H1 (cell line): ENCODE data around the gene FBP1. TPM values are rescaled to one million over a fixed set of nuclear protein-coding genes. Genes with fewer than 3 reads are reported as not detected.

ENCODE experiments used
- CTCF ChIA-PET: fragments of 300-600 bp; sonication (Branson Sonifier 250); formaldehyde crosslinking; loops from one replicate; lab custom pipeline; 2021; ENCODE audit not compliant: partially characterized antibody; lab: Charles Lee
- POLR2A ChIA-PET: fragments of 300-600 bp; sonication (Branson Sonifier 250); formaldehyde crosslinking; loops from one replicate; lab custom pipeline; 2021; ENCODE audit warnings: inconsistent platforms; ENCODE audit not compliant: partially characterized antibody; lab: Charles Lee
- DNase-seq, 2 experiments: peaks; one replicate each; pipeline versions ENCODE4 v3.0.0 to v3.0.0-alpha.2; 2010 to 2022; ENCODE audit warnings: low spot score in 2 of 2, low read depth in 1 of 2, mixed read lengths in 1 of 2
- FAIRE-seq: peaks from 2 replicates; lab custom pipeline; 2011; peaks lifted over from hg19 to GRCh38; lab: Jason Lieb, UNC
- H2AFZ ChIP-seq: 2 replicates; pipeline ENCODE4 v1.8.1; 2012; ENCODE audit warnings: low read length, inconsistent platforms
- H2AK5ac ChIP-seq: 2 replicates; pipeline ENCODE4 v1.6.1; 2013; ENCODE audit warnings: low read depth, low read length
- H2BK120ac ChIP-seq: replicated peaks from 2 replicates; pipeline ENCODE3; 2013; ENCODE audit warnings: low read depth, low read length, inconsistent platforms
- H2BK12ac ChIP-seq: 2 replicates; pipeline ENCODE4 v1.6.1; 2013; ENCODE audit warnings: low read depth, low read length
- H2BK15ac ChIP-seq: 2 replicates; pipeline ENCODE4 v1.6.1; 2013; ENCODE audit warnings: low read length
- H2BK20ac ChIP-seq: 2 replicates; pipeline ENCODE4 v1.6.1; 2013; ENCODE audit warnings: low read length
- H2BK5ac ChIP-seq: 2 replicates; pipeline ENCODE4 v1.6.1; 2013; ENCODE audit warnings: low read depth, low read length
- H3K14ac ChIP-seq: 2 replicates; pipeline ENCODE4 v1.6.1; 2013; ENCODE audit warnings: inconsistent platforms; ENCODE audit not compliant: insufficient read length
- H3K18ac ChIP-seq: 2 replicates; pipeline ENCODE4 v1.6.1; 2013; ENCODE audit warnings: low read length; ENCODE audit errors: extremely low read depth
- H3K23ac ChIP-seq: 2 replicates; pipeline ENCODE4 v1.6.1; 2013; ENCODE audit warnings: inconsistent platforms; ENCODE audit not compliant: insufficient read length
- H3K23me2 ChIP-seq: 2 replicates; pipeline ENCODE4 v1.6.1; 2013; ENCODE audit warnings: low read depth, low read length
- H3K27ac ChIP-seq: 2 replicates; pipeline ENCODE4 v1.6.1; 2011; ENCODE audit warnings: low read depth, low read length, inconsistent platforms
- H3K27me3 ChIP-seq, 4 experiments: replicated peaks in 1 of 4; 1 replicate in 1 of 4; 2 replicates in 3 of 4; pipeline versions ENCODE4 v1.6.1 to v1.8.1; 2011 to 2013; ENCODE audit warnings: low read length in 3 of 4, mild to moderate bottlenecking in 3 of 4, inconsistent platforms in 2 of 4, mixed read lengths in 2 of 4, moderate library complexity in 1 of 4; ENCODE audit not compliant: control insufficient read depth in 3 of 4, insufficient read depth in 3 of 4; ENCODE audit errors: extremely low read depth in 1 of 4
- H3K36me3 ChIP-seq, 4 experiments: 2 replicates each; pipeline versions ENCODE4 v1.6.1 to v1.8.1; 2011 to 2013; ENCODE audit warnings: mild to moderate bottlenecking in 4 of 4, low read length in 3 of 4, moderate library complexity in 2 of 4, control low read depth in 1 of 4, inconsistent platforms in 1 of 4; ENCODE audit not compliant: insufficient read depth in 4 of 4, control insufficient read depth in 2 of 4
- H3K4ac ChIP-seq: replicated peaks from 2 replicates; pipeline ENCODE3; 2013; ENCODE audit warnings: low read length, low read depth, mixed read lengths, inconsistent platforms; ENCODE audit not compliant: insufficient read length
- H3K4me1 ChIP-seq, 4 experiments: replicated peaks in 1 of 4; 1 replicate in 1 of 4; 2 replicates in 3 of 4; pipeline versions ENCODE4 v1.6.1 to v1.8.1; 2011 to 2013; ENCODE audit warnings: low read length in 3 of 4, inconsistent platforms in 2 of 4, mixed read lengths in 1 of 4; ENCODE audit not compliant: insufficient read depth in 4 of 4, control insufficient read depth in 3 of 4
- H3K4me2 ChIP-seq, 2 experiments: 2 replicates each; pipeline versions ENCODE4 v1.6.1 to v1.8.1; 2011 to 2013; ENCODE audit warnings: low read depth in 2 of 2, low read length in 2 of 2, control low read depth in 1 of 2, inconsistent platforms in 1 of 2, mild to moderate bottlenecking in 1 of 2; ENCODE audit not compliant: insufficient read depth in 1 of 2
- H3K4me3 ChIP-seq, 4 experiments: fragments of 200-600, 300-600 bp in 1 of 4; sonication (generic), shearing (Covaris generic), sonication (Bioruptor Twin) in 1 of 4; 2 replicates each; pipeline versions ENCODE4 v1.5.1 to v1.8.1; 2011 to 2016; ENCODE audit warnings: low read length in 4 of 4, low read depth in 3 of 4, control low read depth in 2 of 4, inconsistent platforms in 2 of 4, mild to moderate bottlenecking in 2 of 4, mixed read lengths in 1 of 4, moderate library complexity in 1 of 4; ENCODE audit not compliant: insufficient read depth in 2 of 4; ENCODE audit errors: extremely low read depth in 1 of 4
- H3K56ac ChIP-seq: replicated peaks from 2 replicates; pipeline ENCODE3; 2013; ENCODE audit warnings: low read depth, mild to moderate bottlenecking, mixed read lengths, low read length, inconsistent platforms; ENCODE audit not compliant: insufficient read length
- H3K79me1 ChIP-seq: 2 replicates; pipeline ENCODE4 v1.6.1; 2013; ENCODE audit warnings: low read depth, low read length, control low read depth
- H3K79me2 ChIP-seq, 2 experiments: 2 replicates each; pipeline versions ENCODE4 v1.6.1 to v1.8.1; 2012 to 2013; ENCODE audit warnings: low read length in 2 of 2, mild to moderate bottlenecking in 2 of 2, inconsistent platforms in 1 of 2; ENCODE audit not compliant: insufficient read depth in 2 of 2, control insufficient read depth in 1 of 2
- H3K9ac ChIP-seq, 4 experiments: replicated peaks in 1 of 4; 1 replicate in 1 of 4; 2 replicates in 3 of 4; pipeline versions ENCODE4 v1.6.1 to v1.8.1; 2011 to 2013; ENCODE audit warnings: low read depth in 3 of 4, low read length in 3 of 4, control low read depth in 2 of 4, mild to moderate bottlenecking in 2 of 4, moderate library complexity in 2 of 4, inconsistent platforms in 1 of 4; ENCODE audit errors: extremely low read depth in 1 of 4
- H3K9me3 ChIP-seq, 2 experiments: 2 replicates each; pipeline versions ENCODE4 v1.6.1 to v1.8.1; 2012 to 2013; ENCODE audit warnings: mild to moderate bottlenecking in 2 of 2, moderate library complexity in 2 of 2, control low read depth in 1 of 2, inconsistent platforms in 1 of 2, low read depth in 1 of 2, low read length in 1 of 2, mixed read lengths in 1 of 2; ENCODE audit not compliant: insufficient read depth in 2 of 2
- H4K20me1 ChIP-seq, 2 experiments: replicated peaks in 1 of 2; 2 replicates each; pipeline versions ENCODE3 to v1.8.1; 2011 to 2013; ENCODE audit warnings: inconsistent platforms in 2 of 2, low read length in 2 of 2, mild to moderate bottlenecking in 1 of 2; ENCODE audit not compliant: insufficient read depth in 2 of 2, control insufficient read depth in 1 of 2
- H4K5ac ChIP-seq: 2 replicates; pipeline ENCODE4 v1.6.1; 2013; ENCODE audit warnings: low read length, low read depth, mixed read lengths, inconsistent platforms; ENCODE audit not compliant: insufficient read length
- H4K8ac ChIP-seq: 2 replicates; pipeline ENCODE4 v1.8.0; 2013; ENCODE audit warnings: mild to moderate bottlenecking, moderate library complexity, low read length, inconsistent platforms; ENCODE audit not compliant: insufficient read depth; ENCODE audit errors: extremely low read depth
- H4K91ac ChIP-seq: replicated peaks from 2 replicates; pipeline ENCODE3; 2013; ENCODE audit warnings: low read length, mixed read lengths, inconsistent platforms; ENCODE audit not compliant: insufficient read length
- BACH1 ChIP-seq: IDR thresholded peaks from 2 replicates; pipeline ENCODE4 v1.6.1; 2012; ENCODE audit warnings: low read length, improper control_type of control experiment
- EZH2 ChIP-seq: fragments of 200-600 bp; sonication (generic); IDR thresholded peaks from 2 replicates; pipeline ENCODE4 v1.7.1; 2012; ENCODE audit warnings: low read depth, mild to moderate bottlenecking, moderate library complexity, low read length, inconsistent platforms; ENCODE audit not compliant: severe bottlenecking
- SIX5 ChIP-seq: IDR thresholded peaks from 2 replicates; pipeline ENCODE4 v1.6.1; 2011; ENCODE audit warnings: mild to moderate bottlenecking, low read depth, low read length
- ZNF274 ChIP-seq: IDR thresholded peaks from 2 replicates; pipeline ENCODE4 v1.7.0; 2012; ENCODE audit warnings: low read length, borderline replicate concordance; ENCODE audit errors: extremely low read depth
- WGBS, 2 experiments: shearing (Covaris generic) in 1 of 2; methylation state at CpG; one replicate each; pipeline versions ENCODE4 v1.1.6 to v1.1.7; 2013 to 2015; ENCODE audit warnings: low lambda C conversion rate in 2 of 2, mixed read lengths in 2 of 2, inconsistent platforms in 1 of 2, low coverage in 1 of 2, missing lambda C conversion rate in 1 of 2; ENCODE audit not compliant: insufficient replicate concordance in 2 of 2, insufficient coverage in 1 of 2, insufficient read length in 1 of 2; ENCODE audit errors: extremely low coverage in 1 of 2, missing lambda C conversion rate in 1 of 2; 5-methylcytosine and 5-hydroxymethylcytosine counted together
- polyA plus RNA-seq, 7 experiments: library from polyadenylated mRNA; depleted of rRNA in 3 of 7; stranded (reverse) in 5 of 7; unstranded in 2 of 7; fragments of >200 nt in 5 of 7; fragments of 200-250 nt in 2 of 7; gene quantifications; 1 replicate in 5 of 7; 2 replicates in 1 of 7; 4 replicates in 1 of 7; pipeline versions ENCODE4 v1.2.1 to v1.2.3, GENCODE V29; 2011 to 2013; ENCODE audit warnings: missing spikeins in 2 of 7, mixed read lengths in 2 of 7
- total RNA-seq: library from RNA; stranded (reverse); fragmentation: NEBNext Ultra II Directional; extraction: Animal tissue kit (Norgen Biotek cat#: 25700); gene quantifications from 2 replicates; pipeline ENCODE4 v1.2.1, GENCODE V29; 2021
- TF ChIP-seq, protein P1 (sequence below): IDR thresholded peaks from 2 replicates; pipeline ENCODE4 v1.6.1; 2011; ENCODE audit warnings: low read length, improper control_type of control experiment

The FBP1 gene
- total and polyA plus RNA-seq, 2 of the 8 experiments (the other 6 are each of a cell fraction or from before 2014, with no cell fraction given) = 1.0 to 4.1 TPM

DNA sequence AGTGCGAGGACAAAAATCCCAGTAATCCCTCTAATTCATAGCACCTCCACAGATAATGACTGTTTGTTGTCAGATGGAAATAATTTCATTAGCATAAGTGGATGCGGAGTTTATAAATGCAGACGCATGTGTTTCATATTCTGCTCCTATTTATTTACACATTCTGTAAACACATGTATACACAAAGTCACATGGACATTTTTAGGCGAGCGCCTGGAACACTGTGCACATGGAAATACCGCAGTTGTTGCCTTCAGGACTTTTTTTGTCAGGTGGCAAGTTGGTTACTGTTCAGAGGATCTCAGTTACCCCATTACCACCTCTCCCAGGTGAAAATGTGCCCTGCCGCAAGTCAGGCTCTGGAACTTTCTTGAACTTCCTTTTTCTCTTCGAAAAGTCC is 40.3 kb upstream of the FBP1 start:
- H4K8ac ChIP-seq = no peak overlapping the region
- no peak overlapping the region; the same call in 1 of the 2 replicates for H2BK12ac ChIP-seq
- H3K56ac ChIP-seq = no peak overlapping the region
- H3K14ac ChIP-seq = no peak overlapping the region
- no peak overlapping the region for H3K4me3 ChIP-seq
- H2BK5ac ChIP-seq = no peak overlapping the region
- no peak overlapping the region for H3K18ac ChIP-seq
- H4K20me1 ChIP-seq = no peaks in the 10 kb centered on the region
- H3K4ac ChIP-seq = no peak overlapping the region
- no peak overlapping the region for H4K5ac ChIP-seq
- H2AK5ac ChIP-seq = no peak overlapping the region
- no peak overlapping the region for H3K23ac ChIP-seq
- H2BK20ac ChIP-seq = no peak overlapping the region
- H2AFZ ChIP-seq = no peak overlapping the region
- H3K79me2 ChIP-seq = no peaks in the 10 kb centered on the region
- no peak overlapping the region for H3K4me2 ChIP-seq
- no peaks in the 10 kb centered on the region; a peak in 1 of 7 replicates for H3K4me1 ChIP-seq
- no peaks in the 10 kb centered on the region for H3K9me3 ChIP-seq
- TF ChIP-seq SIX5 (no peak), ZNF274 (no peak), BACH1 (no peak), EZH2 (no peak)
- TF ChIP-seq, protein P1, sequence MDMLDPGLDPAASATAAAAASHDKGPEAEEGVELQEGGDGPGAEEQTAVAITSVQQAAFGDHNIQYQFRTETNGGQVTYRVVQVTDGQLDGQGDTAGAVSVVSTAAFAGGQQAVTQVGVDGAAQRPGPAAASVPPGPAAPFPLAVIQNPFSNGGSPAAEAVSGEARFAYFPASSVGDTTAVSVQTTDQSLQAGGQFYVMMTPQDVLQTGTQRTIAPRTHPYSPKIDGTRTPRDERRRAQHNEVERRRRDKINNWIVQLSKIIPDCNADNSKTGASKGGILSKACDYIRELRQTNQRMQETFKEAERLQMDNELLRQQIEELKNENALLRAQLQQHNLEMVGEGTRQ = no peak
- TF ChIP-seq, all 59 proteins: peak for 0
- CTCF ChIA-PET = interaction anchor here (0.8 to 3.7 kb wide), 10 partner anchors 9 to 451 kb away, joined by 4 to 28 read pairs (median 12); no protein-coding TSS in a partner anchor
- no peak overlapping the region for H2BK120ac ChIP-seq
- H3K27ac ChIP-seq = no peak overlapping the region
- H4K91ac ChIP-seq = no peak overlapping the region
- H3K36me3 ChIP-seq = no peaks in the 10 kb centered on the region
- no peaks in the 10 kb centered on the region for H3K79me1 ChIP-seq
- 92% methylated on average over 8 of the region's 8 CpGs; no CpG with 5 or more reads in 1 of the 2 experiments for WGBS, 2 experiments
- no peaks in the 10 kb centered on the region for H3K23me2 ChIP-seq
- POLR2A ChIA-PET = interaction anchor here (1.3 kb wide), 1 partner anchor 9 kb away, joined by 3 read pairs; no protein-coding TSS in a partner anchor
- no peak overlapping the region for H2BK15ac ChIP-seq
- no peak overlapping the region for H3K9ac ChIP-seq
- no peaks in the 10 kb centered on the region; a peak in 1 of 7 replicates for H3K27me3 ChIP-seq
- FAIRE-seq (no peak), DNase-seq (no peak)
